ENCODE measurements around the gene BHMT2. TPM values are rescaled to one million over a fixed set of nuclear protein-coding genes. Genes with fewer than 3 reads are reported as not detected.
A peak's percentile ranks its signal among the peaks of the same experiment; 100 is the strongest.

BHMT2 gene
- total and polyA plus RNA-seq, 2 of the 13 experiments (the other 11 are each of a cell fraction or from before 2014, with no cell fraction given), result 13.8 to 18.8 TPM

DNA sequence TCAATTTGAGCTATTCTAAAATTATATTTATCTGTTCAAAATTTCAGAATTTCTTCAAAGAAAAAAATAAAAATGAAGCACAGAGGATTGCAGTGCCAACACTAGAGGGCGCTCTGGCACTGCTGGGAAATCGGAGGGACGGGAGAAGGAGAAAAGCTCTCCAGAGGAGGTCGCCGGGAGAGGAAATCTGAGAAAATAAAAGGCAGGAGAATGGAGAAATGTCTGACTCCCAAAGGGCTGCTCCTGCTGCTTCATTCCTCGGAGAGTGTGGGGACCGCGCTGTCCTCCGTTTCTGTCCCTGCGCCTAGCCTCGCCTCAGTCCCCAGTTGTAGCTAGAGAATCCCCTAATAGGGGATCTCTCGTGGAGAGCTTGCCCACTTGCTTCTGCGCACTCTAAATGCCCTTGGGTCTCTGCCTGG is 44.5 kb upstream of the BHMT2 start (continued):
- TF ChIP-seq, protein P1, sequence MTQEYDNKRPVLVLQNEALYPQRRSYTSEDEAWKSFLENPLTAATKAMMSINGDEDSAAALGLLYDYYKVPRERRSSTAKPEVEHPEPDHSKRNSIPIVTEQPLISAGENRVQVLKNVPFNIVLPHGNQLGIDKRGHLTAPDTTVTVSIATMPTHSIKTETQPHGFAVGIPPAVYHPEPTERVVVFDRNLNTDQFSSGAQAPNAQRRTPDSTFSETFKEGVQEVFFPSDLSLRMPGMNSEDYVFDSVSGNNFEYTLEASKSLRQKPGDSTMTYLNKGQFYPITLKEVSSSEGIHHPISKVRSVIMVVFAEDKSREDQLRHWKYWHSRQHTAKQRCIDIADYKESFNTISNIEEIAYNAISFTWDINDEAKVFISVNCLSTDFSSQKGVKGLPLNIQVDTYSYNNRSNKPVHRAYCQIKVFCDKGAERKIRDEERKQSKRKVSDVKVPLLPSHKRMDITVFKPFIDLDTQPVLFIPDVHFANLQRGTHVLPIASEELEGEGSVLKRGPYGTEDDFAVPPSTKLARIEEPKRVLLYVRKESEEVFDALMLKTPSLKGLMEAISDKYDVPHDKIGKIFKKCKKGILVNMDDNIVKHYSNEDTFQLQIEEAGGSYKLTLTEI (CRISPR knock-in tag; conservative IDR thresholded peaks at IDR 0.05), result no peak
- TF ChIP-seq JUN (CRISPR knock-in tag; IDR thresholded peaks at IDR 0.05) (no peak), ZNF326 (CRISPR knock-in tag; IDR thresholded peaks at IDR 0.05; ENCODE audit: borderline replicate concordance) (no peak), SMC3 (IDR thresholded peaks at IDR 0.05; ENCODE audit: low read length) (peak; percentile 97), GATAD2A (CRISPR knock-in tag; IDR thresholded peaks at IDR 0.05) (peak; percentile 39; the same call in 1 of the 2 replicates), PITX1 (CRISPR knock-in tag; IDR thresholded peaks at IDR 0.05) (no peak), ZNF816 (CRISPR knock-in tag; IDR thresholded peaks at IDR 0.05; ENCODE audit: borderline replicate concordance) (no peak), ZNF577 (CRISPR knock-in tag; IDR thresholded peaks at IDR 0.05; ENCODE audit: borderline replicate concordance, low read depth) (no peak), THAP11 (CRISPR knock-in tag; IDR thresholded peaks at IDR 0.05) (no peak), SP140L (CRISPR knock-in tag; IDR thresholded peaks at IDR 0.05; ENCODE audit: borderline replicate concordance) (peak; percentile 54; the same call in 1 of the 2 replicates), ZNF30 (CRISPR knock-in tag; IDR thresholded peaks at IDR 0.05) (no peak), ISL2 (CRISPR knock-in tag; IDR thresholded peaks at IDR 0.05) (0 out of 2 replicates have a peak, but pooled peaks have one; percentile 22), TGIF2 (CRISPR knock-in tag; IDR thresholded peaks at IDR 0.05) (no peak), SMAD1 (CRISPR knock-in tag; IDR thresholded peaks at IDR 0.05; ENCODE audit: borderline replicate concordance, low read depth) (no peak), MED1 (CRISPR knock-in tag; IDR thresholded peaks at IDR 0.05) (0 out of 2 replicates have a peak, but pooled peaks have one; percentile 20), ZNF619 (CRISPR knock-in tag; IDR thresholded peaks at IDR 0.05) (no peak), NR2F6 (IDR thresholded peaks at IDR 0.05) (no peak), NR2F6 (CRISPR knock-in tag; IDR thresholded peaks at IDR 0.05) (no peak), STAG1 (CRISPR knock-in tag; IDR thresholded peaks at IDR 0.05) (peak; percentile 92), POLR2A (IDR thresholded peaks at IDR 0.05; ENCODE audit: insufficient read depth in 1 of 2, low read depth in 2 of 2, low read length in 2 of 2) (no peak), ZNF354B (CRISPR knock-in tag; IDR thresholded peaks at IDR 0.05) (no peak)
- TF ChIP-seq, protein P2, sequence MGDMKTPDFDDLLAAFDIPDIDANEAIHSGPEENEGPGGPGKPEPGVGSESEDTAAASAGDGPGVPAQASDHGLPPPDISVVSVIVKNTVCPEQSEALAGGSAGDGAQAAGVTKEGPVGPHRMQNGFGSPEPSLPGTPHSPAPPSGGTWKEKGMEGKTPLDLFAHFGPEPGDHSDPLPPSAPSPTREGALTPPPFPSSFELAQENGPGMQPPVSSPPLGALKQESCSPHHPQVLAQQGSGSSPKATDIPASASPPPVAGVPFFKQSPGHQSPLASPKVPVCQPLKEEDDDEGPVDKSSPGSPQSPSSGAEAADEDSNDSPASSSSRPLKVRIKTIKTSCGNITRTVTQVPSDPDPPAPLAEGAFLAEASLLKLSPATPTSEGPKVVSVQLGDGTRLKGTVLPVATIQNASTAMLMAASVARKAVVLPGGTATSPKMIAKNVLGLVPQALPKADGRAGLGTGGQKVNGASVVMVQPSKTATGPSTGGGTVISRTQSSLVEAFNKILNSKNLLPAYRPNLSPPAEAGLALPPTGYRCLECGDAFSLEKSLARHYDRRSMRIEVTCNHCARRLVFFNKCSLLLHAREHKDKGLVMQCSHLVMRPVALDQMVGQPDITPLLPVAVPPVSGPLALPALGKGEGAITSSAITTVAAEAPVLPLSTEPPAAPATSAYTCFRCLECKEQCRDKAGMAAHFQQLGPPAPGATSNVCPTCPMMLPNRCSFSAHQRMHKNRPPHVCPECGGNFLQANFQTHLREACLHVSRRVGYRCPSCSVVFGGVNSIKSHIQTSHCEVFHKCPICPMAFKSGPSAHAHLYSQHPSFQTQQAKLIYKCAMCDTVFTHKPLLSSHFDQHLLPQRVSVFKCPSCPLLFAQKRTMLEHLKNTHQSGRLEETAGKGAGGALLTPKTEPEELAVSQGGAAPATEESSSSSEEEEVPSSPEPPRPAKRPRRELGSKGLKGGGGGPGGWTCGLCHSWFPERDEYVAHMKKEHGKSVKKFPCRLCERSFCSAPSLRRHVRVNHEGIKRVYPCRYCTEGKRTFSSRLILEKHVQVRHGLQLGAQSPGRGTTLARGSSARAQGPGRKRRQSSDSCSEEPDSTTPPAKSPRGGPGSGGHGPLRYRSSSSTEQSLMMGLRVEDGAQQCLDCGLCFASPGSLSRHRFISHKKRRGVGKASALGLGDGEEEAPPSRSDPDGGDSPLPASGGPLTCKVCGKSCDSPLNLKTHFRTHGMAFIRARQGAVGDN (CRISPR knock-in tag; IDR thresholded peaks at IDR 0.05), result peak; percentile 26
- TF ChIP-seq, protein P3, sequence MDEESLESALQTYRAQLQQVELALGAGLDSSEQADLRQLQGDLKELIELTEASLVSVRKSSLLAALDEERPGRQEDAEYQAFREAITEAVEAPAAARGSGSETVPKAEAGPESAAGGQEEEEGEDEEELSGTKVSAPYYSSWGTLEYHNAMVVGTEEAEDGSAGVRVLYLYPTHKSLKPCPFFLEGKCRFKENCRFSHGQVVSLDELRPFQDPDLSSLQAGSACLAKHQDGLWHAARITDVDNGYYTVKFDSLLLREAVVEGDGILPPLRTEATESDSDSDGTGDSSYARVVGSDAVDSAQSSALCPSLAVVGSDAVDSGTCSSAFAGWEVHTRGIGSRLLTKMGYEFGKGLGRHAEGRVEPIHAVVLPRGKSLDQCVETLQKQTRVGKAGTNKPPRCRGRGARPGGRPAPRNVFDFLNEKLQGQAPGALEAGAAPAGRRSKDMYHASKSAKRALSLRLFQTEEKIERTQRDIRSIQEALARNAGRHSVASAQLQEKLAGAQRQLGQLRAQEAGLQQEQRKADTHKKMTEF (CRISPR knock-in tag; IDR thresholded peaks at IDR 0.05), result no peak
- TF ChIP-seq, protein P4, sequence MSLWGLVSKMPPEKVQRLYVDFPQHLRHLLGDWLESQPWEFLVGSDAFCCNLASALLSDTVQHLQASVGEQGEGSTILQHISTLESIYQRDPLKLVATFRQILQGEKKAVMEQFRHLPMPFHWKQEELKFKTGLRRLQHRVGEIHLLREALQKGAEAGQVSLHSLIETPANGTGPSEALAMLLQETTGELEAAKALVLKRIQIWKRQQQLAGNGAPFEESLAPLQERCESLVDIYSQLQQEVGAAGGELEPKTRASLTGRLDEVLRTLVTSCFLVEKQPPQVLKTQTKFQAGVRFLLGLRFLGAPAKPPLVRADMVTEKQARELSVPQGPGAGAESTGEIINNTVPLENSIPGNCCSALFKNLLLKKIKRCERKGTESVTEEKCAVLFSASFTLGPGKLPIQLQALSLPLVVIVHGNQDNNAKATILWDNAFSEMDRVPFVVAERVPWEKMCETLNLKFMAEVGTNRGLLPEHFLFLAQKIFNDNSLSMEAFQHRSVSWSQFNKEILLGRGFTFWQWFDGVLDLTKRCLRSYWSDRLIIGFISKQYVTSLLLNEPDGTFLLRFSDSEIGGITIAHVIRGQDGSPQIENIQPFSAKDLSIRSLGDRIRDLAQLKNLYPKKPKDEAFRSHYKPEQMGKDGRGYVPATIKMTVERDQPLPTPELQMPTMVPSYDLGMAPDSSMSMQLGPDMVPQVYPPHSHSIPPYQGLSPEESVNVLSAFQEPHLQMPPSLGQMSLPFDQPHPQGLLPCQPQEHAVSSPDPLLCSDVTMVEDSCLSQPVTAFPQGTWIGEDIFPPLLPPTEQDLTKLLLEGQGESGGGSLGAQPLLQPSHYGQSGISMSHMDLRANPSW (CRISPR knock-in tag; IDR thresholded peaks at IDR 0.05; ENCODE audit: borderline replicate concordance), result no peak
